CD4-positive, alpha-beta memory T cell (primary cell): ENCODE results near the gene GPR161. TPM values are rescaled to one million over a fixed set of nuclear protein-coding genes. Genes with fewer than 3 reads are reported as not detected.

Source experiments
- CTCF ChIA-PET: fragments of 350-600 bp; sonication (Branson Sonifier 250); formaldehyde crosslinking; loops from one replicate; lab custom pipeline; 2021; ENCODE audit warnings: inconsistent platforms; ENCODE audit not compliant: partially characterized antibody; lab: Charles Lee
- POLR2A ChIA-PET: fragments of 350-600 bp; sonication (Branson Sonifier 250); formaldehyde crosslinking; loops from one replicate; lab custom pipeline; 2021; ENCODE audit not compliant: partially characterized antibody; lab: Charles Lee
- DNase-seq, 5 donors: peaks; one replicate each; pipeline versions ENCODE4 v3.0.0 to v3.0.0-alpha.2; 2020 to 2022; ENCODE audit warnings: mixed read lengths in 1 of 5
- H3K27ac ChIP-seq: one replicate; pipeline ENCODE4 v1.7.0; 2013; ENCODE audit warnings: low read depth, low read length
- H3K27me3 ChIP-seq: 2 replicates; pipeline ENCODE4 v1.7.0; 2013; ENCODE audit warnings: mild to moderate bottlenecking, low read length, moderate library complexity; ENCODE audit not compliant: insufficient read depth
- H3K36me3 ChIP-seq: 2 replicates; pipeline ENCODE4 v1.7.0; 2013; ENCODE audit warnings: mild to moderate bottlenecking, low read length, moderate library complexity; ENCODE audit not compliant: insufficient read depth
- H3K4me1 ChIP-seq: 2 replicates; pipeline ENCODE4 v1.7.0; 2013; ENCODE audit warnings: mild to moderate bottlenecking, low read length, moderate library complexity; ENCODE audit not compliant: insufficient read depth
- H3K4me3 ChIP-seq, 2 donors: one replicate each; pipeline ENCODE4 v1.7.0; 2013; ENCODE audit warnings: low read length in 2 of 2, mild to moderate bottlenecking in 1 of 2
- H3K9me3 ChIP-seq, 2 donors: one replicate each; pipeline ENCODE4 v1.7.0; 2013; ENCODE audit warnings: low read length in 2 of 2, control low read depth in 1 of 2; ENCODE audit not compliant: control insufficient read depth in 1 of 2
- H3K27ac Mint-ChIP-seq, 7 donors: one replicate each; pipeline ENCODE4 v1.8.0; 2020 to 2021; ENCODE audit warnings: mixed read lengths in 7 of 7, mild to moderate bottlenecking in 6 of 7, inconsistent platforms in 3 of 7, moderate library complexity in 3 of 7
- H3K27me3 Mint-ChIP-seq, 2 donors: one replicate each; pipeline ENCODE4 v1.8.0; 2020 to 2021; ENCODE audit warnings: mixed read lengths in 2 of 2
- H3K36me3 Mint-ChIP-seq, 2 donors: one replicate each; pipeline ENCODE4 v1.8.0; 2020 to 2021; ENCODE audit warnings: mixed read lengths in 2 of 2, inconsistent platforms in 1 of 2, mild to moderate bottlenecking in 1 of 2
- H3K4me1 Mint-ChIP-seq, 4 donors: one replicate each; pipeline ENCODE4 v1.8.0; 2020 to 2021; ENCODE audit warnings: mixed read lengths in 4 of 4, mild to moderate bottlenecking in 1 of 4
- H3K4me3 Mint-ChIP-seq, 8 donors: one replicate each; pipeline ENCODE4 v1.8.0; 2020 to 2021; ENCODE audit warnings: mixed read lengths in 8 of 8, mild to moderate bottlenecking in 7 of 8, moderate library complexity in 6 of 8, inconsistent platforms in 3 of 8
- H3K9me3 Mint-ChIP-seq, 8 donors: one replicate each; pipeline ENCODE4 v1.8.0; 2020 to 2021; ENCODE audit warnings: mixed read lengths in 8 of 8, mild to moderate bottlenecking in 5 of 8, inconsistent platforms in 3 of 8, moderate library complexity in 1 of 8
- intact Hi-C: fragments of 100-400 bp; cut with micrococcal nuclease; formaldehyde crosslinking; loops from one replicate; pipeline ENCODE4 v1.15.1; 2023
- polyA plus RNA-seq, 2 donors: library from polyadenylated mRNA; unstranded; fragments of 300-500 nt; fragmentation: Illumina TruSeq; gene quantifications; one replicate each; pipeline ENCODE4 v1.2.3, GENCODE V29; 2021
- total RNA-seq, 2 experiments: library from RNA; stranded (reverse); gene quantifications; one replicate each; pipeline ENCODE4 v1.2.3, GENCODE V29; 2021

The GPR161 gene
- total and polyA plus RNA-seq, 4 experiments from 2014 or later: 0.09 to 0.12 (median 0.10) TPM; not detected in 1

DNA sequence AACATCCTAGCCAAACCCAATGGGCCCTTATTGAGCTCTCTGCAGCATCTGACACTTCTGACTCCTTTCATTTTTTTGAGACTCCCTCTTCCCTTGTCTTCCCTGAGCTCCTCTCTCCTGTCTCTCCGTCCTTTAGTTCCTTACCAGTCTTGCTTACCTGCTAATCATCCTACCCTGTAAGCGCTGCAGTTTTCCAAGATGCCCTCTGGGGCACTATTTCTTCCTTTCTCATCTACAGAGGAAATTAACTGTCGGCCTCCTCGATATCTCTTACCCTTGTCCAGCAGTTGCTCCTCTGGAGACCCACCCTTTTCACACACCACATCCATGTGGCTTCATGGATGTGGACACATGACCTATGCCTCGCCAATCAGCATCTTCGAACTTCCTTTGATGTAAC, 6.8 kb downstream of the GPR161 start:
- POLR2A ChIA-PET: no interaction called here
- no peak overlapping the region for H3K27ac Mint-ChIP-seq
- peaks cover 28 to 44% of the 10 kb centered on the region in 2 donors for H3K27me3 Mint-ChIP-seq
- peaks cover 7% of the 10 kb centered on the region for H3K27me3 ChIP-seq
- peaks cover 0 to 4% (median 0%) of the 10 kb centered on the region in 8 donors for H3K9me3 Mint-ChIP-seq
- no peak overlapping the region for H3K27ac ChIP-seq
- peaks cover 0 to 2% (median under 1%) of the 10 kb centered on the region in 4 donors for H3K4me1 Mint-ChIP-seq
- H3K36me3 Mint-ChIP-seq: no peaks in the 10 kb centered on the region
- no peaks in the 10 kb centered on the region for H3K36me3 ChIP-seq
- H3K4me3 ChIP-seq: no peak overlapping the region
- no peaks in the 10 kb centered on the region for H3K4me1 ChIP-seq
- no peak overlapping the region for H3K4me3 Mint-ChIP-seq
- no peak for DNase-seq
- H3K9me3 ChIP-seq: no peaks in the 10 kb centered on the region
- CTCF ChIA-PET: interaction anchor here (1.2 to 2.1 kb wide), 2 partner anchors 12 to 15 kb away, joined by 4 to 6 read pairs; no protein-coding TSS in a partner anchor
- intact Hi-C loops: no loop called here

DNA sequence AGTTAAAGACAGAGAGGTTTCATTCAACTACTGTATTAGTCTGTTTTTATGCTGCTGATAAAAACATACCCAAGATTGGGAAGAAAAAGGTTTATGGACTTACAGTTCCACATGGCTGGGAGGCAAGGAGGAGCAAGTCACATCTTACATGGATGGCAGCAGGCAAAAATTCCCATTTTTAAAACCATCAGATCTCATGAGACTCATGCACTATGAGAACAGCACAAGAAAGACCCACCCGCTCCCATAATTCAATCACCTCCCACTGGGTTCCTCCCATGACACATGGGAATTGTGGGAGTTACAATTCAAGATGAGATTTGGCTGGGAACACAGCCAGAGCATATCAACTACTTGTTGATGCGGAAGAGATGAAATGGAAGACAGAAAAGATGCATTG, 9.2 kb downstream of the GPR161 start:
- Histone ChIP-seq H3K36me3 (no peaks in the 10 kb centered on the region), H3K27ac (no peak overlapping the region), H3K4me1 (no peaks in the 10 kb centered on the region), H3K4me3 (no peak overlapping the region), H3K9me3 (no peaks in the 10 kb centered on the region), H3K27me3 (no peaks in the 10 kb centered on the region)
- Mint-ChIP-seq H3K4me1 (no peaks in the 10 kb centered on the region), H3K27ac (no peak overlapping the region), H3K9me3 (peaks cover 0 to 4% (median 0%) of the 10 kb centered on the region in 8 donors), H3K27me3 (peaks cover 23 to 42% of the 10 kb centered on the region in 2 donors), H3K36me3 (no peaks in the 10 kb centered on the region), H3K4me3 (no peak overlapping the region)
- POLR2A ChIA-PET: no interaction called here
- intact Hi-C loops: no loop called here
- no peak for DNase-seq
- CTCF ChIA-PET: interaction anchor here (1.3 kb wide), 1 partner anchor 18 kb away, joined by 3 read pairs; no protein-coding TSS in a partner anchor

DNA sequence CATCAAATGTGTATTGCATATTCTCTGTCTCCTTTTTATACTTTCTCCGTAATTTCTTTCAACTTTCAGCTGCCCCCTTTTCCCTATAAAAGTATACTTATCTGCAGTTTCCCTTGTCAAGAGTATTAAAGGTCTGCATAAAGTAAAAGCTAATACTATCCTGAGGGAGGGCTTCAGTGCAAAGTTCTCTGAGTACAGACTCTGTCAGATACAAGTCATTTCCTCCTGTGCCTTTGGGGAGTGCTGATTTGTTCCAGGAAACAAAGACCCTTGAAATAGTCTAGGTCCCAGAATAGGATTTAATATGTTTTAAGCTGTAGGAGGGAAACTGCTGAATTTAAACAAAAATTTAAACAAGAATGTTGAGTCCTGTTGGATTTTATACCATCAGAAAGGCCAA, 11.7 kb downstream of the GPR161 start:
- Histone ChIP-seq H3K27ac (no peak overlapping the region), H3K4me3 (no peak overlapping the region), H3K27me3 (no peaks in the 10 kb centered on the region), H3K9me3 (no peaks in the 10 kb centered on the region), H3K4me1 (no peaks in the 10 kb centered on the region), H3K36me3 (no peaks in the 10 kb centered on the region)
- POLR2A ChIA-PET: no interaction called here
- intact Hi-C loops: no loop called here
- Mint-ChIP-seq H3K27me3 (peaks cover 20 to 40% of the 10 kb centered on the region in 2 donors), H3K9me3 (peaks cover 0 to 7% (median 0%) of the 10 kb centered on the region in 8 donors), H3K27ac (no peak overlapping the region), H3K4me1 (no peaks in the 10 kb centered on the region), H3K36me3 (no peaks in the 10 kb centered on the region), H3K4me3 (no peak overlapping the region)
- no peak for DNase-seq
- CTCF ChIA-PET: interaction anchor here (1.2 kb wide), 1 partner anchor 43 kb away, joined by 4 read pairs; no protein-coding TSS in a partner anchor

DNA sequence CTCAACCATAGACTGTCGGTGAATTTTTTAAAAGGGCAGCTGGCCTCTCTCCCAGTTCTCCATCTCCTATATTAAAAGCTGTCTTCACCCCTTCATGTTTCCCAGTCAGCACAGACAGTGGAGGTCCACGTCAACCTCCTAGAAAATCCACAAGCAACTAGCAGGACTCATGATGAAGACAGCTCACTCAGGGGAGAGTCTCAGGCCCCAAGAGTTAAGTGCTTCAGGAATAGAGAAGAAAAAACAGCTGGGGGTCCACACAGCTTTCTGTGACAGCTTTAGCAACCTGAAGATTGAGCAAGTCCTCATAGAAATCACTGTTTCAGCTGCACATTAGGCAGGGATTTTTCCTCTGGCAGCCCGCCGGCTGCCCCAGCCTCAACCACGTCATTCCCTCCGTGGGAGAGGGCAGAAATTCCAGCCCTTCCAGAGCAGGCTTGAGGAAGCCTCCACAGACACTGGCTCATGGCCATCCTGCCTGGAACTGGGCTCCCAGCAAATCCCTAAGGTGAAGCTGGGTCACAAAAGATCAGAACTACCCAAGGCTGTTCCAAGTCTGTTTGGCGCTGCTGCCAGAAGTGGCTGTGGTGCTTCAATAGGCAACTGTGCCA, 15.2 kb downstream of the GPR161 start:
- Mint-ChIP-seq H3K36me3 (no peaks in the 10 kb centered on the region), H3K27me3 (peaks cover 20 to 33% of the 10 kb centered on the region in 2 donors)
- intact Hi-C loops: no loop called here

DNA sequence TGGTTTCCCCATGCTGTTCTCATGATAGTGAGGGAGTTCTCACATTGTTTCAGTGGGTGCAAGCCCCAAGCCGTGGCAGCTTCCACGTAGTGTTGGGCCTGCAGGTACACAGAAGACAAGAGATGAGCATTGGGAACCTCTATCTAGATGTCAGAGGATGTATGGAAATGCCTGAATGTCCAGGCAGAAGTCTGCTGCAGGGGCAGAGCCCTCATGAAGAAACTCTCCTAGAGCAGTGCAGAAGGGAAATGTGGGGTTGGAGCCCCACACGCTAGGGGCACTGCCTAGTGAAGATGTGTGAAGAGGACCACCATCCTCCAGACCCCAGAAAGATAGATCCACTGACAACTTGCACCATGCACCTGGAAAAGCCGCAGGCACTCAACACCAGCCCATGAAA, 17.0 kb downstream of the GPR161 start:
- Mint-ChIP-seq H3K4me3 (no peak overlapping the region), H3K27me3 (peaks cover 15 to 21% of the 10 kb centered on the region in 2 donors), H3K27ac (no peak overlapping the region), H3K9me3 (peaks cover 0 to 7% (median 0%) of the 10 kb centered on the region in 8 donors), H3K4me1 (no peaks in the 10 kb centered on the region), H3K36me3 (no peaks in the 10 kb centered on the region)
- no peaks in the 10 kb centered on the region for H3K4me1 ChIP-seq
- DNase-seq: no peak
- no peaks in the 10 kb centered on the region for H3K27me3 ChIP-seq
- no peaks in the 10 kb centered on the region for H3K9me3 ChIP-seq
- intact Hi-C loops: no loop called here
- no peak overlapping the region for H3K27ac ChIP-seq
- H3K4me3 ChIP-seq: no peak overlapping the region
- CTCF ChIA-PET: no interaction called here
- no peaks in the 10 kb centered on the region for H3K36me3 ChIP-seq
- POLR2A ChIA-PET: no interaction called here

More for the DNA sequence above, 15.2 kb downstream of the GPR161 start:
- H3K4me3 ChIP-seq: no peak overlapping the region
- H3K4me3 Mint-ChIP-seq: no peak overlapping the region
- DNase-seq: no peak
- POLR2A ChIA-PET: no interaction called here
- H3K9me3 Mint-ChIP-seq: peaks cover 0 to 7% (median 0%) of the 10 kb centered on the region in 8 donors
- no peaks in the 10 kb centered on the region for H3K4me1 ChIP-seq
- no peaks in the 10 kb centered on the region for H3K27me3 ChIP-seq
- no peak overlapping the region for H3K27ac ChIP-seq
- CTCF ChIA-PET: interaction anchor here (0.9 kb wide), 1 partner anchor 24 kb away, joined by 3 read pairs; no protein-coding TSS in a partner anchor
- no peaks in the 10 kb centered on the region for H3K9me3 ChIP-seq
- no peaks in the 10 kb centered on the region for H3K36me3 ChIP-seq
- no peaks in the 10 kb centered on the region for H3K4me1 Mint-ChIP-seq
- no peak overlapping the region for H3K27ac Mint-ChIP-seq

DNA sequence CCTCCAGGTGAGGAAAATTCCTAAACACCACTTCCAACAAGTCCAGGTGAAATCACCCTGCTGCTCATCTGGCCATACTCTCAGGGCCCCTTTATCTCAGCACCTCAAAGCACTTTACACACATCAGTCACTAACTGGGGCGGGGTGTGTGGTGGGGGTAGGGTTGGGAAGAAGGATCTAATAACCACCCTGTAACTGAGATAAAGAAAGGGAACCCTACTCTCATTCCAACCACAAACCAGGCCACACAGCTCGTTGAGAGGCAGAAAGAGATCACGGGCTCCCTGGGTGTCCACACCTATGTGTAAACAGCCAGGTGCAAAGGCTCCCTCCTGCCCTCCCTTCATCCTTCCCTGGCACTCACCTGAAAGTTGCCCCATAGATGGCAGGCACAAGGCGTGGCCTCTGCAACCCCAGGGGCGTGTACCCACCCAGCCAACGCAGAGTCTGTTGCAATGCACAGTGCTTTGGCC, 20.4 kb downstream of the GPR161 start:
- ChIA-PET CTCF (no interaction called here), POLR2A (no interaction called here)
- Mint-ChIP-seq H3K9me3 (peaks cover 0 to 7% (median 0%) of the 10 kb centered on the region in 8 donors), H3K4me1 (no peaks in the 10 kb centered on the region), H3K27me3 (peaks cover 6% of the 10 kb centered on the region in 2 donors), H3K27ac (no peak overlapping the region), H3K36me3 (no peaks in the 10 kb centered on the region), H3K4me3 (no peak overlapping the region)
- no peak for DNase-seq
- H3K4me1 ChIP-seq: no peaks in the 10 kb centered on the region
- no peaks in the 10 kb centered on the region for H3K9me3 ChIP-seq
- intact Hi-C loops: no loop called here
- H3K27ac ChIP-seq: no peak overlapping the region
- no peaks in the 10 kb centered on the region for H3K27me3 ChIP-seq
- no peak overlapping the region for H3K4me3 ChIP-seq
- no peaks in the 10 kb centered on the region for H3K36me3 ChIP-seq

DNA sequence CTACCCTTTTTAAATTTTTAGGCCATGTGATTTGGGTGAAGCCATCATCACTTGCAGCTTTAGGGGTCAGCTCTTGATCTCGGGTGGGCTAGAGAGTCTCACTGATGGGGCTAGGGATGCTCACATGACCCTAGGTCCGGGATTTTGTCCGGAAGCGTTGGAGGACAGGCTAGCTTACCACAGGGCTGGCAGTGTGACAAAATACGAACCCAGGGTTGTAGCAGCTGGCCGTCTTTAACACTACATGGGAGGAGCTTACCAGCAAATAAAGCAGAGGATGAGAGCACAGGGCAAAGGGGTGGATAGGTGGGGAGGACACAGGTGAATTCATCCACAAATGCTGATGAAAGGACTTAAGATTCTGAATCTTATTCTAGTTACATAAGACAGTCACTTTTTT, 21.9 kb downstream of the GPR161 start:
- Mint-ChIP-seq H3K4me1 (no peaks in the 10 kb centered on the region), H3K36me3 (no peaks in the 10 kb centered on the region), H3K27me3 (peaks cover 1 to 3% of the 10 kb centered on the region in 2 donors), H3K27ac (no peak overlapping the region), H3K9me3 (peaks cover 0 to 3% (median 0%) of the 10 kb centered on the region in 8 donors), H3K4me3 (no peak overlapping the region)
- Histone ChIP-seq H3K4me1 (no peaks in the 10 kb centered on the region), H3K27me3 (no peaks in the 10 kb centered on the region), H3K4me3 (no peak overlapping the region), H3K27ac (no peak overlapping the region), H3K36me3 (no peaks in the 10 kb centered on the region), H3K9me3 (no peaks in the 10 kb centered on the region)
- DNase-seq: no peak
- intact Hi-C loops: no loop called here
- ChIA-PET CTCF (no interaction called here), POLR2A (no interaction called here)
